Right kidney (tissue), 9 donors: ENCODE data around the gene MPL.

Experiments
- DNase-seq: peaks from one replicate; pipeline ENCODE4 v3.0.0-alpha.2; 2016
- long read RNA-seq, 8 donors: transcript quantifications; one replicate each; lab custom pipeline, GENCODE V29; 2026

The MPL gene
- long read RNA-seq, donor 1, partial matches to known transcripts, result 80 of 80 reads
- long read RNA-seq, donor 1, other reads (novel, unspliced or antisense), result 0 of 80 reads
- long read RNA-seq, donor 2, result 0 reads
- long read RNA-seq, donor 3, result 0 reads
- long read RNA-seq, donor 4, result 0 reads
- long read RNA-seq, donor 5, result 0 reads
- long read RNA-seq, donor 6, result 0 reads
- long read RNA-seq, donor 7, result 0 reads
- long read RNA-seq, donor 8, result 0 reads

DNA sequence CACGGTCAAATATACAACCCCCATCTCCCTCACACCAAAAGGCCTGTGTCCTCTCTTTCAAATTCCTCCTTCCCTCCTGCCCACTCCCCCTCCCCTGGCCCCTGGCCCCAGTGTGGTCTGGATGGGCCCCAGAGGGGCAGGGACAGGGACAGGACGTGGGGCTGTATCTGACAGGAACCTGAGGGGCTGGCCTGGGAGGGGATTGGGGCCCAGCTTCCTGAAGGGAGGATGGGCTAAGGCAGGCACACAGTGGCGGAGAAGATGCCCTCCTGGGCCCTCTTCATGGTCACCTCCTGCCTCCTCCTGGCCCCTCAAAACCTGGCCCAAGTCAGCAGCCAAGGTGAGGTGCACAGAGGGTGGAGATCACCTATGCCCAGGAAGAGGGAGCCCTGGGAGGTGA, at the start of gene MPL:
TSS of gene MPL (plus strand) at position 231 of the 400 bp plus-strand sequence. CDS start at position 262, 31 bp downstream.
- DNase-seq, result no peak

- no peak for DNase-seq
Measured at GRCh38 chr1:43288058-43288784, 49.4 kb upstream of the MPL start.

DNA sequence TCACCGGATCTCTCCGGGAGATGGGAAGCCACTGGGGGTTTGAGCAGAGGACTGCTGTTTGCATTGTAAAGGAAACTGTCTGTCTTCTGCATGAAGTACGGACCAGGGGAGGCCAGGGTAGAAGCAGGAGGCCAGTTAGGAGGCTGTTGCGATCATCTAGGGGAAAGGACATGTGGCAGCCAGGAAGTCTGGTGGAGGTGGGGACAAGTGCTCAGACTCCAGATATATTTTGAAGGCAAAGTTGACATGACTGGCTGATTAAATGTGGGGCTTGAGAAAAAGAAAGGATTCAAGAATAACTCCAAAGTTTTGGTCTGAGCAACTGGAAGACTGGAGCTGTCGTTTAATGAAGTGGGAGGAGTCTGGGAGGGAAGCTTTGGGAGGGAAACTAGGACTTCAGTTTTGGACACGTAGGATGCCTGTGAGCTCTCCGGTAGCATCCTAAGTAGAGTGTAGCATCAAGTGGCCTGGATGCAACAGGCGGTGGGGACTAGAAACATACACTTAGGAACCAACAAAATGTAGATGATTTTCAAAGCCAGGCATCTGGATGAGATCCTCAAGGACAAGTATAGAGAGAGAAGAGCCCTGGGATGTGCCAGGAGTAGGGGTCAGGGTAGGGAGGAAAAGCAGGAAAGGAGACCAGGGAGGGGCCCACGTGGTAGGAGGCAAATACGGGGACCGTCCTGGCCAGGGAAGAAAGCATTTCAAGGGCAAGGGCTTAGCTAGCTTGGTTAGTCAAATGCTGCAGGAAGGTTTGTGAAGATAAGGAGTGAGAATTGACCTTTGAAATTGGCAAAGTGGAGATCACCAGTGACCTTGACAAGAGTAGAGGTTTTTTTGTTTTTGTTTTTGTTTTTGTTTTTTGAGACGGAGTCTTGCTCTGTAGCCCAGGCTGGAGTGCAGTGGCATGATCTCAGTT, 48.6 kb upstream of the MPL start:
- no peak for DNase-seq

DNA sequence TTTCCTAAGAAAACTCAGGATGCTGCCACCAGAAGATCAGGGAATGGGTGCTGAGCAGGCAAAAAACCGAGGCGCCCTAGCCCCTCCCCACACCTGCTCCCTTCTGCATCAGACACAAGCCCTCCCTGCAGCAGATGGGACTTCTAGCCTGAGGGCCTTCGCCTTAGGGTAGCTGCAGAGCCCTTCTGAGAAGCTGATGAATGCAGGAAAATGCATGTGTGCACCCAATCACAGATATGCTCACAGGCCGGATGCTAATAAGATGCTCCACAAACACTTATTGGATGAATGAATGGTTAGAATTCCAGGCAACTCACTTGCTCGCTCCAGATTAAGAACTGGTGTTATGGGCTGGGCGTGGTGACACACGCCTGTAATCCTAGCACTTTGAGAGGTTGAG, 45.4 kb upstream of the MPL start:
- no peak for DNase-seq

DNA sequence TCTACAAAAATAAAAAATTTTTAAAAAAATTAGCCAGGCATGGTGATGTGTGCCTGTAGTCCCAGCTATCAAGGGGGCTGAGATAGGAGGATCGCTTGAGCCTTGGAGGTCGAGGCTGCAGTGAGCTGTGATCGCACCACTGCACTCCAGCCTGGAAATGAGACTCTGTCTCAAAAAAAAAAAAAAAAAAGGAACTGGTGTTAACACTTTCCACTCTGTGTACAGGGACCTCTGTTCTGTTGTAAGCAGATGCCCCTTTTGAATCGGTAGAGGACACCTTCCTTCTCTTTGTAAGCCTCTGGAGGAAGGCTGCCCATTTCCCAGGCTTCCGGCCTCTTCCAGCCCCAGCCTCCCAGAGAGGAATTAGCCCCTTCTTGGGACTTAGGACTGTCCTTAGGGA, 44.9 kb upstream of the MPL start:
- no peak for DNase-seq

- DNase-seq, result no peak
Measured at GRCh38 chr1:43293176-43293575, 44.4 kb upstream of the MPL start.

- no peak for DNase-seq
Measured at GRCh38 chr1:43293896-43294760, 43.5 kb upstream of the MPL start.

- no peak for DNase-seq
Measured at GRCh38 chr1:43294761-43295160, 42.9 kb upstream of the MPL start.

- DNase-seq, result no peak
Measured at GRCh38 chr1:43296207-43296606, 41.4 kb upstream of the MPL start.

- no peak for DNase-seq
Measured at GRCh38 chr1:43298055-43298454, 39.6 kb upstream of the MPL start.

GRCh38 chr1:43299101-43299500, 38.5 kb upstream of the MPL start:
- DNase-seq, result no peak

GRCh38 chr1:43300378-43301094, 37.1 kb upstream of the MPL start, which contains the start of gene TIE1:
Gene TIE1, plus strand, starts transcription at chr1:43300982. Its CDS starts 90 bp downstream, at chr1:43301072.
- no peak for DNase-seq

GRCh38 chr1:43302201-43302600, 35.4 kb upstream of the MPL start:
- no peak for DNase-seq

GRCh38 chr1:43302721-43303470, 34.7 kb upstream of the MPL start:
- DNase-seq, result no peak

DNA sequence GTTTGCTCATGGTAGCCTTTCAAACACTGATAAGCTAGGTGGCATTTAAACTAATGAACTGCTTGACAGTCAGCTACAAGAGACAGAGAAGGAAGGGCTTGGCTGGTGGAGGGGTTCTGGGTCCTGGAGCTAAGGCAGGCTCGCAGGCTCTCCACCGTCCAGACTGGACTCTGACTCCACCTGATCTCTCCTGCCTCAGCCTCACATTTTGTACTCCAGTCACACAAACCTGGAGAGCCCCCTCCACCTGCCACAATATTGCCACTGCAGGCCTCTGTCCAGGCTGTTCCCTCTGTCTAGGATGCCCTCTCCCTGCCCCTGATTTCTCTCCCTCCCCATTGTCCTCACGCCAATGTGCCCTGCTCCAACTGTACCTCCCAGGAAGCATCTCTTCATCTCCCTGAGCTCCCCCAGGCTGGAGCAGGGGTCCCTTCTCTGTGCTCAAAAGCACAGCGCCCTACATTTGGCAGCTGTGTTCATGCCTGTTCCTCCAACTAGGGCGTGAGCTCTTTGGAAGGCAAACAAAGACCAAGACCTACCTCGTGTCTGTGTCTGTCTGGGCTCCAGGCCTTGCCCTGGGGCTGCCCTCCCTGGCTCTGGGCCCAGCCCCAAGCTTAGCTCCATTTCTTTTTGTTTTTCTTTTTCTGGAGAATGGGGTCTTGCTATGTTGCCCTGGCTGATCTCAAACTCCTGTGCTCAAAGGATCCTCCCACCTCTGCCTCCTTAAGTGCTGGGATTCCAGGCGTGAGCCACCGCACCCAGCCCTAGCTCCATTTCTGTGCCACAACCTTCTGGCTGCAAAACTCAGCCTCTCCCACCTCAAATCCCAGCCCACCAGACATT, 33.9 kb upstream of the MPL start:
- DNase-seq, result no peak

DNA sequence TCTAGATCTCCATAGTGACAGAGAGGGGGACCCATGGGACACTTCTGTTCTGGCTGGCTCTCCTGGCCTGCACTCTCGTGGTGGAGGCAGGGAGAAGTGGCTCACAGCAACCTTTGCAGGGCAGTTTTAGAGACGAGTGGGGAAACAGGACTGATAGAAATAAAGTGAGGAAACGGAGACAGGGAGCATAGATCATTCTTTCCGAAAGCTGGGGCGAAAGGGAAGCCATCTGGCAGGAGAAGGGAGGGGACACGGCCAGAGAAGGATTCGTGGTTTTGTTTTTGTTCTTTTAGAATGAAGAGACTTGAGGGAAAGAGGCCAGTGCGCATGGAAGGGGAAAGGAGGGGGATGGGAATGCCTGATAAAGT, 33.3 kb upstream of the MPL start:
- DNase-seq, result no peak

- DNase-seq, result no peak
Measured at GRCh38 chr1:43304771-43305300, 32.8 kb upstream of the MPL start.

DNA sequence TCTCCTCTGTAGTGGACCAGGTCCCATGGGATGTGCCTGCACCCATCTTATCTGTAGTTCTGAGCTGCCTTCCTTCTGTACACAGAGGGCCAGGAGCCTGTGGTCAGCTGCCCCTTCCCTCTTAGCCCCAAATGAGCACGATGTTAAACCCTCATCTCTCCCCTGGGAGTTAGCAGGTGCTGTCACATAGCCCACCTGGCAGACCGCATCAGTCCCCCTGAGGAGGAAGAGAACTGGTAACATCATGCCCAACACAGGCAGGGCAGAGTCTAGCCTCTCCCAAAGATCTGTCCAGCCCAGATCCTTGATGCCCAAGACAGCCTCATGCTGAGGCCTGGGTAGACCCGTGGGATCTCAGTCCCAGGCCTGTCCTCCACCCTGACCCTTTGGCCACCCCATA, 32.2 kb upstream of the MPL start:
- DNase-seq, result no peak

- DNase-seq, result no peak
Measured at GRCh38 chr1:43305926-43306687, 31.5 kb upstream of the MPL start.
